ENCODE measurements around the gene KCP. TPM values are rescaled to one million over a fixed set of nuclear protein-coding genes. Genes with fewer than 3 reads are reported as not detected.

KCP gene
- total RNA-seq, 1 donor from 2014 or later, result 4.3 TPM

DNA sequence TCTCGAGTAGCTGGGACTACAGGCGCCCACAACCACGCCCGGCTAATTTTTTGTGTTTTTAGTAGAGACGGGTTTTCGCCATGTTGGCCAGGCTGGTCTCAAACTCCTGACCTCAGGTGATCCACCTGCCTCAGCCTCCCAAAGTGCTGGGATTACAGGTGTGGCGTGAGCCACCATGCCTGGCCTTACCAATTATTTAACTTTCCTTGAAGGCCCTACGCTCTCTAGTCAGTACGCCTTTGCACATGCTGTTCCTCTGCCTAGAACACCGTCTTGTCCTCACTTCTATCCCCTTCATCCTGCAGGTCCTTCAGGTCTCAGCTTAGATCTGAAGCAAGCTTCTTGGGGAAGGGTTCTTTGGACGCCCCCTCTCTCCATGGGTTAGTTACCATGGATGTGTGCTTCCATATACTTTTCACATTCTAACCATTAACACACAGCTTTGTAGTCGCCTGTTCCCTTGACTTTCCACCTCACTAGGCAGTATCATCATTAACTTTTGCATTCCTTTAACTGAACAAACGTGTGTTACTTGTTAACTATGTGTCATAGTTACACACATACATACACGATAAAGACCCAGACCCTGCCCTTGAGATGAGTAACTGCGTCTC, 48.4 kb downstream of the KCP start:
- Mint-ChIP-seq H3K36me3 (ENCODE audit: low read depth, unreplicated experiment) (peaks cover 17% of the 10 kb centered on the region), H3K27me3 (ENCODE audit: unreplicated experiment) (peaks cover 19% of the 10 kb centered on the region), H3K4me1 (ENCODE audit: unreplicated experiment) (peaks cover 8% of the 10 kb centered on the region), H3K27ac (ENCODE audit: unreplicated experiment) (peak overlapping the region; percentile 87), H3K9me3 (ENCODE audit: unreplicated experiment) (no peaks in the 10 kb centered on the region), H3K4me3 (ENCODE audit: unreplicated experiment) (peak overlapping the region; percentile 99)
- DNase-seq (ENCODE audit: low spot score), result no peak
- TF ChIP-seq, protein P1, sequence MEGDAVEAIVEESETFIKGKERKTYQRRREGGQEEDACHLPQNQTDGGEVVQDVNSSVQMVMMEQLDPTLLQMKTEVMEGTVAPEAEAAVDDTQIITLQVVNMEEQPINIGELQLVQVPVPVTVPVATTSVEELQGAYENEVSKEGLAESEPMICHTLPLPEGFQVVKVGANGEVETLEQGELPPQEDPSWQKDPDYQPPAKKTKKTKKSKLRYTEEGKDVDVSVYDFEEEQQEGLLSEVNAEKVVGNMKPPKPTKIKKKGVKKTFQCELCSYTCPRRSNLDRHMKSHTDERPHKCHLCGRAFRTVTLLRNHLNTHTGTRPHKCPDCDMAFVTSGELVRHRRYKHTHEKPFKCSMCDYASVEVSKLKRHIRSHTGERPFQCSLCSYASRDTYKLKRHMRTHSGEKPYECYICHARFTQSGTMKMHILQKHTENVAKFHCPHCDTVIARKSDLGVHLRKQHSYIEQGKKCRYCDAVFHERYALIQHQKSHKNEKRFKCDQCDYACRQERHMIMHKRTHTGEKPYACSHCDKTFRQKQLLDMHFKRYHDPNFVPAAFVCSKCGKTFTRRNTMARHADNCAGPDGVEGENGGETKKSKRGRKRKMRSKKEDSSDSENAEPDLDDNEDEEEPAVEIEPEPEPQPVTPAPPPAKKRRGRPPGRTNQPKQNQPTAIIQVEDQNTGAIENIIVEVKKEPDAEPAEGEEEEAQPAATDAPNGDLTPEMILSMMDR (IDR thresholded peaks at IDR 0.05; ENCODE audit: unreplicated experiment), result no peak

DNA sequence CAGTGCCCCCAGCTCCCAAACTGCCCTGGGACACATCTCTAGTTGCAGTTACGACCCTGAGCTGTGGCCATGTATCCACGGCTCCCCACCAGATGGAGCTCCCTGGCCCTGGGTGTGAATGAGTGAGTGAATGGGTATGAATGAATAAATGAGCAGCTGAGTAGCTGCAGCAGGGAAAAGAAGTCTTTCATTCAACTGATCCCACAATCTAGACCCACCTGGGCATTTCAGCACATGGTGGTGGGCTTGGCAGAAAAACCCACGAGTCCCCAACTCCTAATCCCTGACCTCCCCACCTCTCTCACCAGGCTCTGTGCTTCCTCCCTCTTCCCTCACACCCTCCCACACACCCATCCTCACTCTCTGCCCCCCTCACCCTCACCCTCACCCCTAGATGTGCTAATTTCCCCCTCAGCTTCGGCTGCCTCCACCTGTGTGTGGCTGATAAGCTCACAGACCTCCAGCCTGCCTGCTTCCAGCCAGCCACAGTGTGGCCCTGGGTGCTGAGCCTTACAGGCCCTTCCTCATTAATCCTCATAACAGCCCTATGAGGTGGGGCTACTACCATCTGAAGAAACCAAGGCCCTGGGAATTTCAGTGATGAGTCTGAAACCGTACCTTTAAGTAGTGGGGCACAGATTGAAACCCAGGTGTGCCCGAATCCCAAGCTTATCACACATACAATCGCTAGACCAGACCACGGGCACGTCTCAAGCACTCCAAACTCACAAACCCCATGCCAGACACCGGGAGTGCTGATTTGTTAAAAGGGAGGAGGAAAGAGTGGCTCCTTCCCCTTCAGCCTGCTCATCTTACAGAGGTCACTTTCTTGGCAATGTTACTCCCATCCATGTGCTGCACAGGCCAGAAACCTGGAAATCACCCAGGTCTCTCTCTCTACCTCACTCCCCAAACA, 50.1 kb downstream of the KCP start:
- Mint-ChIP-seq H3K9me3 (ENCODE audit: unreplicated experiment) (no peaks in the 10 kb centered on the region), H3K36me3 (ENCODE audit: low read depth, unreplicated experiment) (peaks cover 10% of the 10 kb centered on the region), H3K4me1 (ENCODE audit: unreplicated experiment) (peaks cover 8% of the 10 kb centered on the region), H3K27ac (ENCODE audit: unreplicated experiment) (no peak overlapping the region), H3K27me3 (ENCODE audit: unreplicated experiment) (peaks cover 17% of the 10 kb centered on the region), H3K4me3 (ENCODE audit: unreplicated experiment) (peak overlapping the region; percentile 4)
- DNase-seq (ENCODE audit: low spot score), result no peak
- TF ChIP-seq, protein P1 (IDR thresholded peaks at IDR 0.05; ENCODE audit: unreplicated experiment), result no peak

DNA sequence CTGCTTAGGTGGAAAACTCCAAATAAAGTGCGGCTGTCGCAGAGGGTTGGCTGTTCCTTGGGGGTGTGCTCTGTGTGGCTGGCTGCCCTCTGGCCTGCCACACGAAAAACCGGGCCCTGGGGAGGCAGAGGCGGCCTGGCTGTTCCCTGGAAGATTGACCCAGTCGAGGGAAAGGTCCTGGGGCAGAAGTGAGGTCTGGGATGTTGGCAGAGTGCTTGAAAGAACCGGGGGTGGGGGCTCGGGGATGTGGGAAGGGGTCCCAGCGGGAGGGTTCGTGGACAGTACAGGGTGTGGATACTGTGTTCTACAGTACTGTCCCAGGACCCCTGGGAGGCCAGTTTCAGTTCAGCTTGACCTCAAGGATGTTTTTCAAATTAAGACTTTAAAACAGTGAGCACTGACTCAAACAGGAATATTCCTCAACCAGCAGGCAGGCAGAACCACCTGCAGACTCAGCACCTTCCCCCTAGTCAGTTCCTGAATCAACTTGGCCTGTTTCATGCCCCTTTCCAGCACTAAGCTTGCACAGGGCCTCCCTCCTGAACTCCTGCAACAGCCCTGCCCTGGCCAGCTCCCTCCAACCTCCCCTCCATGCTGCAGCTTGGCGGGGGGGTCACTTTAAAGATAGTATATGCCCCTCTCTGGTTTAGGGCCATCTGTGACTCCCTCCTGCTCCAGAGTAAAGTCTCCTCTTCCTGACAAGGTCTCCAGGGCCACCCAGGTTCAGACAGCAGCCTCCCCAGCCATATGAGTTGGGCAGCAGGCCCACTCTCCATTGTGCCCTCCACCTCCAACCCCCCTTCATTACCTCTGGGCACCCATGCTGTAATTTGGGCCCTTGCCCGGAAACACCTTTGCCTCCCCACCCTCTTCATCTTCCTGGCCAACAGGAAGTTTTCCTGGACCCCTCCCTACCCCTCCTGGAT, 51.0 kb downstream of the KCP start:
- TF ChIP-seq, protein P1 (IDR thresholded peaks at IDR 0.05; ENCODE audit: unreplicated experiment), result no peak
- Mint-ChIP-seq H3K9me3 (ENCODE audit: unreplicated experiment) (no peaks in the 10 kb centered on the region), H3K4me1 (ENCODE audit: unreplicated experiment) (peaks cover 8% of the 10 kb centered on the region), H3K27me3 (ENCODE audit: unreplicated experiment) (peaks cover 15% of the 10 kb centered on the region), H3K4me3 (ENCODE audit: unreplicated experiment) (no peak overlapping the region), H3K27ac (ENCODE audit: unreplicated experiment) (no peak overlapping the region), H3K36me3 (ENCODE audit: low read depth, unreplicated experiment) (peaks cover 4% of the 10 kb centered on the region)
- no peak for DNase-seq (ENCODE audit: low spot score)

DNA sequence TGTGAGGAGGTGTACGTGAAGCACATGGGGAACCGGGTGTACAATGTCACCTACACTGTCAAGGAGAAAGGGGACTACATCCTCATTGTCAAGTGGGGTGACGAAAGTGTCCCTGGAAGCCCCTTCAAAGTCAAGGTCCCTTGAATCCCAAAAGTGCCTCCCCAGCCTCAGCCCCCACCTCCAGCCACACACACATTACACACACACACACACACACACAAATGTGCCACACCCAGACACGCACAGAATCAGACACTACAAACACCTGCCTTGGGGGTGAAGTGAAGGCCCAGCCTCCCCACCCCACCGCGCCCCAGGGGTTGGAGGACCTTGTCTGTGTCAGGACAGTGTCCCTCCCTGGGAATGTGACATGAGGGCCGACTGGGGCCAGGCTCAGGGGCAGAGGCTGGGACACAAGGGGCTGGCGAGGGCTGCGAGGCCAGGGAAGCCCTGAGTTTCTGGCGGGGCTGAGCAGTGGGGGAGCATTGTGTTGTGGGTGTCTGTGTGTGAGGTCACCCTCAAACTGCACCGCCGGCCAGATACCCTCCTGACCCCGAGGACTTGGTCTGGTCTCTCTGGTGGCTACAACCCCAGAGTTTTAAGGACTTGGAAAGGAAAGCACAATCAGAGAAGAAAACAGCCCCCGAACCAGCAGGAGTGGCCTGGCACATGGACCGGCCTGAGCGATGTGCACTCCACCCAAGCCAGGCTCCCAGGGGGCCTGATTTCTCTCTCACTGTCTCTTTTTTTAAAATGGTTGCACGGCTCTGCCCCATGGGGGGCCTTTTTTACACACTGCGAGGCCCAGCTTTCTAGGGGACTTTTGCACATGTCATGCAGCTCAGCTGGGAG, 51.9 kb downstream of the KCP start:
- TF ChIP-seq, protein P1 (IDR thresholded peaks at IDR 0.05; ENCODE audit: unreplicated experiment), result no peak
- no peak overlapping the region for H3K27ac Mint-ChIP-seq (ENCODE audit: unreplicated experiment)
- H3K36me3 Mint-ChIP-seq (ENCODE audit: low read depth, unreplicated experiment), result peaks cover 4% of the 10 kb centered on the region

More for the DNA sequence above, 51.9 kb downstream of the KCP start:
- Mint-ChIP-seq H3K4me1 (ENCODE audit: unreplicated experiment) (peaks cover 5% of the 10 kb centered on the region), H3K27me3 (ENCODE audit: unreplicated experiment) (peaks cover 11% of the 10 kb centered on the region), H3K9me3 (ENCODE audit: unreplicated experiment) (no peaks in the 10 kb centered on the region), H3K4me3 (ENCODE audit: unreplicated experiment) (no peak overlapping the region)
- no peak for DNase-seq (ENCODE audit: low spot score)

Measured in endothelial cell (in vitro differentiated cells).